COR-L47 (cell line): Measurements from ENCODE around the gene AMZ1.

Experiments
- DNase-seq: peaks from one replicate; lab custom pipeline; 2025; lab: John Stamatoyannopoulos, UW

The AMZ1 gene

DNA sequence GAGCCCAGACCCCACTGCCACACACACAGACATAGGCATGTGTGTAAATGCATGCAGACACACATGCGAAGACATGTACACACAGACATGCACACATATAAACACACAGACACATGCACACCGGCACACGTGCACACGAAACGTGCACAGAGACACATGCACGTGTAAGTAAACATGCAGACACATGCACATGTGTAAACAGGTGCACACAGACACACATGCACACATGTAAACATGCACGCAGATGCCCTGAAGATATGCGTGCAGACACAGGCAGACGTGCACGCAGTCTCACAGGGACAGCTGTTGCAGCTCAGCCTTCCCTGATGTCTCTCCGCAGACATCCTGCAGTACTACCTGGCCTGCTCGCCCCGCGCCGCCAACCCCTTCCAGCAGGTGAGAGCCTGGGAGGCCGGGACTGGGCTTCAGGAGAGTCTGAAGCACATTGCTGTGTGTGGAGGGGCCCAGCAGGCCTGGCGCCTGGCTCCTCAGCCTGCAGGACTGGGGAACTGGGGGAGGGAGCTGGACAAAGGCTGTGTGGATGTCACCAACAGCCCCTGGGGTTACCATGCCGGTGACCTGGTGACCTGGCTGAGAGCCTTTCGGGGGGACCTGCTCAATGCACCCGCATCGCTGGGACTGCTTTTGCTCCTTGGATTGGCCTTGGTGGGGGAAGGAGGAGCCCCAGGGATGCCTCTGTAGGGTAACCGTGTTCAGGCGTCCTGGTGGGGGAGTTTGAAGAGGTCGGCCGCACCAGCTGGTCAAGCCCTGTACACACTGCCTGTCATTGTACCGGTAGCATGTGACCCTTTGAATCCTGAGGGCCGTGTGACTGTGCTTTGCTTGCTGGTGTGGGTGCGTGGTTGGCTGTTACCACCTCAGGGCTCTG, 35.9 kb upstream of the AMZ1 start:
- no peak for DNase-seq

DNA sequence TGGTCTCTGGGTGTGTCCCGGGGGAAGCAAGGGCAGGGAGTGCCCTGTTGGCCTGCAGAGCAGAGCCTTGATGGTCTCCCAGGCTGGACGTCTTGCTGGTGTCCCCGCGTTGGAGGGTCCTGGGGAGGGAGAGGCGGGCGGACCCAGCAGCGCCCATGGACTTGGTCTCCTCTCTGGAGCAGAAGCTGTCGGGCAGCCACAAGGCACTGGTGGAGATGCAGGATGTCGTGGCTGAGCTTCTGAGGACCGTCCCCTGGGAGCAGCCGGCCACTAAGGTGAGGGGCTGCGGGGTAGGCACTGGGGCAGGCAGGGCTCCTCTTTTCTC, 35.3 kb upstream of the AMZ1 start:
- DNase-seq, result no peak

DNA sequence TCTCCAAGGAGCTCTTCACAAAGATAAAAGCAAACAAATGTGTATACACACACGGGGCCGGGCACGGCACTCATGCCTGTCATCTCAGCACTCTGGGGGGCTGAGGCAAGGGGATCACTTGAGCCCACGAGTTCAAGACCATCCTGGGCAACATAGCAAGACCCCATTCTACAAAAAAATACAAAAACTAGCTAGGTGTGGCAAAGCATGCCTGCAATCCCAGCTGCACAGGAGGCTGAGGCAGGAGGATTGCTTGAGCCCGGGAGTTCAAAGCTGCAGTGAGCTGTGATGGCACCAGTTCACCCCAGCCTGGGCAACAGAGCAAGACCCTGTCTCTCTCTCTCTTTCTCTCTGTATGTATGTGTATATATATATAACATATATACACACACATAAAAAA, 33.9 kb upstream of the AMZ1 start:
- no peak for DNase-seq

DNA sequence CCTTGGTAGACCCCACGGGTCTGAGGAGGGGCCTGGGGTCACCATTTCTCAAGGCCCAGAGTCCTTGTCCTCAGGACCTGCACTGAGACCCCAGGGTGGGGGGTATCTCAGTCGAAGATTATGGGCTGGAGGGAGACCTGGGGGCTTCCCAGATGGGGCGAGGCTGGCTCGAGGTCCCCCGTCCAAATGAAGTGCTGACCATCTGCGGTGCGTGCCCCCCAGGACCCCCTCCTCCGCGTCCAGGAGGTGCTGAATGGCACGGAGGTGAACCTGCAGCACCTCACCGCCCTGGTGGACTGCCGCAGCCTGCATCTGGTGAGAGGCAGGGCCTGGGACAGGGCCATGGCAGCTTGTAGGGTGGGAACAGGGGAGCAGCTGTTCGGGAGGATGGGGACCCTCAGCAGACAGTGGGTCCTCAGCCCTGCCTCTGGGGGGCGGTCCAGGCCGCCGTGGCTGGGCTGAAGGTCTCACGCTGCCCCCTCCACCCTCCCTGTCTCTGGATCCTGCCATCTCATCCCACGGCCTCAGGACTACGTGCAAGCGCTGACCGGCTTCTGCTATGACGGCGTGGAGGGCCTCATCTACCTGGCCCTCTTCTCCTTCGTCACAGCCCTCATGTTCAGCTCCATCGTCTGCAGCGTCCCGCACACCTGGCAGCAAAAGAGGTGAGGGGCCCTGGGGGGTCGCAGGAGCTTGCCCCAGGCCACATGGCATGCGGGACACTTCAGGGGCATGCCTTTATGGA, 32.0 kb upstream of the AMZ1 start:
- DNase-seq, result no peak

DNA sequence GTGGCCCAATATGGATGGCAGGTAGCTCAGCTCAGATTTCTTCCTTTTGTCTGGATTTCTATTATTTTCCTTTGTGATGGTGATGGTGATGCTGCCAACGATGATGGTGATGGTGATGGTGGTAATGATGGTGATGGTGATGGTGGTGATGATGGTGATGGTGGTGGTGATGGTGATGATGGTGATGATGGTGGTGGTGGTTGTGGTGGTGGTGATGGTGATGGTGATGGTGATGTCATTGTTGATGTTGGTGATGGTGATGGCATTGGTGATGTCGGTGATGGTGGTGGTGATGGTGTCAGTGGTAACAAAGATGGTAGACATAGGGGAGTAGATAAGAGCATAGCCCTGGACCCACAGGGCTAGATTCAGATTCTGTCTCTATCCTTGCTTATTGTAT, 30.8 kb upstream of the AMZ1 start:
- no peak for DNase-seq

DNA sequence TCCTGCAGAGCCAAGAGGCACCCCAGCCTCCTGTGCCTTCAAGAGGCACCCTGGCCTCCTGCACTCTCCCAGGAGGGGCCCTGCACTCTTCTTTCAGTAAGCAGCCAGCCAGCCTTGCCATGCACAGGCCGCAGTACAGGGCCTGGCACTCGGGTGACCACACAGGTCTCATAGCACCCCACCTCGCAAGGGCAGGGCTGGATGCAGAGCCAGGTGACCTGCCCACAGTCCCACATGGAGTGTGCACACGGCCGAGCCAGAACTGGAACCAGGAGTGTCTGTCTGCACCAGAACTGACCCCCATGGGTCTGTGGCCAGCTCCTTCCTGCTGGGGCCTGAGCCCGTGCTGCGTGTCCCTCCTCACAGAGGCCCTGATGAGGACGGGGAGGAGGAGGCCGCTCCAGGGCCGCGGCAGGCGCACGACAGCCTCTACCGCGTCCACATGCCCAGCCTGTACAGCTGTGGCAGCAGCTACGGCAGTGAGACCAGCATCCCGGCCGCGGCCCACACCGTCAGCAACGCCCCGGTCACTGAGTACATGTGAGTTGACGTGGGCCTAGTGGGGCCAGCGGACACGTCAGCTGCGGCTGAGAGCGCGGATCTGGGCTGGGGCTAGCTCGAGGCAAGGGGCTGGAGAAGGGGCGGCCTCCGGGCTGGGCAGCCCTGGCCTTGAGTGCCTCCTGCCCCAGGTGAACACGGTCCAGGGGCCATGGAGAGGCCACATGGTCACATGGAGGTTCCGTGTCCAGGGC, 29.9 kb upstream of the AMZ1 start:
- no peak for DNase-seq

DNA sequence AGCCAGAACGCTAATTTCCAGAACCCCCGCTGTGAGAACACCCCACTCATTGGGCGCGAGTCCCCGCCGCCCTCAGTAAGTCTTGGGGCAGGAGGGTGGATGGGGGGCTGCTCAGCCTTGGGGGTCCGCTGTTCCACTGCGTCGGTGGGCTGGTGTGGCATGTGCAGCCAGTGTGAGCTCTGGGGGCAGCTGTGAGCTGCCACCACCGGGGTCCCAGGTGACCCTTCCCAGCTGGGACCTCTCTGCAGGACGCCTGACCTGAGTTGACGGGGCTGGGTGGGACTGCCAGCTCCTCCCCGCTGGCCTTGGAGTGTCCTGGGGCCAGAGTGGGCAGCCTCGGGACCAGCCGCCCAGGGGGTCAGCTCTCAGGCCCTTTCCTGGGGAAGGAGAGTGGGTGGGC, 29.1 kb upstream of the AMZ1 start:
- DNase-seq, result no peak

DNA sequence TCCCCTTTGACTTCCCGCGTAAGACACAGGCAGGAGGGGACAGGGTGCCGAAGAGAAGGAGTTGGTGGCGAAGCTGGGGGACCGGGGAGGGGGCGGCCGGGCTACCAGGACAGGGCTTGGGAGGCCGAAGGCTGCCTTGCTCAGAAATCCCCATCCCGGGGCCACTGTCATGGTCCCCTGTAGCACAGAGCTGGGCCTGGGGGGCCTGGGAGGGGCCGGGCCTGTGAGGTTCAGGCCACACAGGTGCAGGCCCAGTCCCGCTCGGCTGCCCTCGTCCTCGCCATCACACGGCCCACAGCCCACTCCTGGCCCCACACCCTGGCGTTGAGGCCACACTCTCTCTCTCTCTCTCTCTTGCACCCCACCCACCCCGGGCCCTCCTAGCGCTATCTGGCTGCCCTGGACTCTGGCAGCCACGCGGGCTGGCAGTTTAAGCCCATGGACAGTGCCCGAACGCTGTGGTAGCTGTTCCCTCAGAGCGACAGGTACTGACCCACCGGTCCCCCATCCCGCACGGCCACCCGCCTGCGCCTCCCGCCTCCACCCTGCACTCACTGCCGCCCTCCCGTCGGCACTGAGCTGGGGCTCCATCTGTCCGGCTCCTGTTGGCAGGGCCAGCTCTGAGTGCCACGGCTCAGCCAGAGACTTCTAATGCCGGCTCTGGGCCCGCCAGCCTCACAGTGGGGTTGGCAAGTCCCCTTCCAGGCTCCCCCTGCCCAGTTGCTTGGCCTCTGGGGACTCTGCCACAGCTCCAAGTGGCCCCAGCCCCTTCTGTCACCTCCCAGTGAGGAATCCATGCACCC, 28.2 kb upstream of the AMZ1 start:
- no peak for DNase-seq

DNA sequence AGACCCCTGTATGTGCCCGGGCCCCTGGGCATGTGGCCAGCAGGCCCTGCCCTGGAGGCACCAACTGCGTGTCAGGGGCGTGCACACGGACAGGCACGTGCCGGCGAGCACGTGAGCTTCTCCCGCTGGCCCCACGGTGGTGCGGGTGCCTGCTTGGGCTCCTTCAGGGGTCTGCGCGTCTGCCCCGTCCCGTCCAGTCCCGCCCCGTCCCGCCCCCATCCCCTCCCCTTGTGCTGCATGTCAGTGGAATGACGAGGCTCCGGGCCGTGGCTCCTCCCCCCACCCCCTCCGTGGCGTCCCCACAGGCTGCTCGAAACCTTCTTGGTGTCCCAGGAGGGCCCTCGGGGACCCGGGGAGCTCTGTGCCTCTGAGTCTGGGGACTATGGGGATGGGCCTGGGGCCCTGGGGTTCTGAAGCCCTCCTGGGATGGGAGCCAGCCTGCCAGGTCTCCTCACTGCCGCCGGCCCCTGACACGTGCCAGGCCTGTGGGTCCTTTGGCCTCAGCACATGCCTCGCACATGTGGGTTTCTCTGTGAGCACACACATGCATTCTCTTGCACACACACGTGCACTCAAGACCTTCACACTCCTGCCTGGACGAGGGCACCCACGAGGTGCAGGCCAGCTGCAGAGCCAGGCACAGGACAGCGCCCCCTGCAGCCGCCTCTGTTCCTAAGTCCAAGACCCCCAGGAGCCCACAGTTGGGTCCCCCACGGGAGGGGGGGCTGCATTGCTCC, 27.5 kb upstream of the AMZ1 start:
- no peak for DNase-seq

DNA sequence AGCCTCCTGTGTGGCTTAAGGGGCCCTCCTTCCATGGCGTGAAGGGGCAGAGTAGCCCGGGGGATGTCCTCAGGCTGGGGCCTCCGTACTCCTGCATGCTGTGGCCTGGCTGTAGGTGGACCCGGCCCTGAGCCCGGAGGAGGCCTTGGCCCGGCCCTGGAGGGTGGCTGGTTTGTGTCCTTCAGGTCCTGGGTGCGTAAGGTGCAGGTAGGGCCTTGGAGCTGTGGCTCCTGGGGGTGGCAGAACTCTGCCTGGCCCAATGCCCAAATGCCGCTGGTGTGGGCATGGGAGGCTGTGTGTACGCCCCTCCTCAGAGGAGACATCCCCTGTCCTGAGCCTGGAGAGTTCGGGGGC, 26.9 kb upstream of the AMZ1 start:
- no peak for DNase-seq

DNA sequence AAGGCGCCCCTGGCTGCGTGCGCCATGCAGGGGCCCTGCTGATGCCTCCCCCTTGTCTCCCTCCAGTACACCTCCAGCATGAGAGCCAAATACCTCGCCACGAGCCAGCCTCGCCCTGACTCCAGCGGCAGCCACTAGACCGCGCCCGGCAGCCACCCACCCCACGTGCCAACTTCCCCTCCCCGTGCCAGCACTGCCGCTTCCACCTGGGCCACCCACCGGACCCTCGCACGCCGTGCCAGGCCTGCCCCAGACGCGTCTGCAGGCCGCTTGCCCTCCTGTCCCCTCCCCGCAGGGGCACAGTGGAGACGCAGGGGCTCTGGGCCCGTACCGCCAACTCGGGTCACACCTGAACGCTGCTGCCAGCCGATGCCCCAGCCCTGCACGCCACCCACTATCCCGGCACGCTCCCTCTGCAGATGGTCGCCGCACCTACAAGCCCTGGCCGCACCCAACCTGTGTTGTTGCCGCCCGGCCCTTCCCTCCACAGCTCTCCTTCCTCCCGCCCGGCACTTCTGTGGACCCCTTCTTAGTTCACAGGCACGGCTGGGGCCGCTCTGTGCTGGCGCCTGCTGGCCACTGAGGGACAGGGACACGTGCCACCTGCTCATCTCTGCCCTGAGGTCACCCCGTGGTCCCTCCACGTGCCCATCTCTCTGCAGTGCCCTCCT, 26.3 kb upstream of the AMZ1 start:
- DNase-seq, result no peak

DNA sequence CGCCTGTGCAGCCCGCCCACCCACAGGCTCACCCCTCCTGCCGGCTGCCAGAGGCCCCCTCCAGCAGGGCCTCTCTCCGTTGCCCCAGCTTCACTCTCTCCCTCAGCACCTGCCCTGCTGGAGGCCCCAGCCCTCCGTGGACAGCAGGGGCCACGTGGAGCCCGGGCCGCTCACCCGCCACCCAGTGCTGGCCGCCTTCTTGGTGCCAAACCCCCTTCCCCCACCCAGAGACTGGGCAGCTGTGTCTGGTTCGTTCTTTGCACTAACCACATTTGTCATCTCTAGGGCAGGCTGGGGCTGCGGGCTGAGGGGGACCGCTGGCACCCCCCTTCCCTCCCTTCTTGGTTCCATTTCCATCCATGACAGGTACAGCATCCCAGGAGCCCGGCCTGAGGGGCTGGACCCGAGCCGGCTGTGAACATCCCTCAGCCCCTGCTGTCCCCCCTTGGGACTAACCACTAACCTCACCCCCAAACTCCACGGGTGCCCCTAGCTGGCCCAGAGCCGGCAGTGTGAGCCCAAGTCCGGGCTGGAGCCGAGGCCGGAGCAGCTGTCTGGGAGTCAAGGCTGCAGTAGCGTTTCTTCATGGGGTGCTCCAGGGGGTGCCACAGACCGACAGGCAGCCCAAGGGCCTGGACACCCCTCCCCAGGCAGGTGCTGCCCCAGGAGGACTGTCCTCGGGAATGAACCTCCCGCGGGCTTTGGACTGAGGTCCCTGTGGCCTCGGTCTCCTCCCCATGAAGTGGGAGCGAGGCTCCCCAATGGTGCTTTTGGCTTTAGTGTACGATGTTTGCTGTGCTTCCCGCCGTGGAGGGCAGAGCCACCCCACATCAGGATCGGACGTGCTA, 25.5 kb upstream of the AMZ1 start:
- no peak for DNase-seq

DNA sequence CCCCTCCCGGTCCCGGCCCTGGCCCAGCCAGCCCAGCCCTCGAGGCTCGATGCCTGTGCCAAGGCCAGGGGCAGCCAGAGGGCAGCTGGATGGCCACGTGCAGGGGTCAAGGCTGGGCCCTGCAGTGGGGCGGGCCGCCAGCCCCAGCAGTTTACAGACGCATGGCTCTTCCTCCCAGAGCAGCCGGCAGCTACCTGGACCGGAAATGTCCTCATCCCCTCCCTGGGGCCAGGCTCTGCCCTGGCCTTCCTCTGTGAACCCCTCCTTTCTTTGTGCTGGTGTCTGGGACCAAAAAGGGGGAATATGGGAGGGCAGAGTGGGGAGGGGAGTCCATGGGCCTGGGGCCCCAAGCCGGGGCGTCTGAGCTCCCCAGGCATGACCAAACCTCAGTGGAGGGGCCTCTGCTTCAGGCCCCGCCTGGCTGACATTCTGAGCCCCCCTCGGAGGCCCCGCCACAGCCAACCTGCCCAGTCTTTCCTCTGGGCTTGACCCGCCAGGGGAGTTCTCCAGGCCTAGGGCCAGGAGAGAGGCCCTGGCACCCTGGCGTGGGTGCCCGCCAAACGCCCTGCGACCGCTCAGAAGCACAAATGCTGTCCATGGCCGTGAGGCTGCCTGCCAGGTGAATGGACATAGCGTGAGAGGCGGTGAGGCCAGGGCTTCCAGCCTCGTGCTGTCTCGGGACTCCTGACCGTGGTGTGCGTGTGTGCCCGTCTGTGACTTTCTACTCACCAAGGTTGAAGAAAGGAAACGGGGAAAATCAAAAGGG, 24.7 kb upstream of the AMZ1 start:
- no peak for DNase-seq

DNA sequence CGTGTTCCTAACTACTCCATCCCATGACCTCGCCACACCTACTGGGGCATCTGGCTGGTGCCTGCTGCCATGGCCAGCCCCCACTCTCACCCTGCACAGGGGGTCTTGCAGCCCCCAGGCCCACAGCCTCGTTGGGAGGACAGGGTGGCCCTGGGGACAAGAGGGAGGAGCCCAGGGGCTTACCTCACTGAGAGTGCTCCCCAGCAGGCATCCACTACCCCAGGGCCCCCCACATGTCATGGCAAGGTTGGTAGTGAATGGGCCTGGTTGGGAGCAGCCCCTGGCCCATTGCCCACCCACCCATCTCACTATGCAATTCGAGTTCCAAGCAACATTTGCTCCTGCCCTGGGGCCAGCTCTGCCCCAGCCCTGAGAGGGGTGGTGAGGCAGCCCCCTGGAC, 24.0 kb upstream of the AMZ1 start:
- DNase-seq, result no peak

DNA sequence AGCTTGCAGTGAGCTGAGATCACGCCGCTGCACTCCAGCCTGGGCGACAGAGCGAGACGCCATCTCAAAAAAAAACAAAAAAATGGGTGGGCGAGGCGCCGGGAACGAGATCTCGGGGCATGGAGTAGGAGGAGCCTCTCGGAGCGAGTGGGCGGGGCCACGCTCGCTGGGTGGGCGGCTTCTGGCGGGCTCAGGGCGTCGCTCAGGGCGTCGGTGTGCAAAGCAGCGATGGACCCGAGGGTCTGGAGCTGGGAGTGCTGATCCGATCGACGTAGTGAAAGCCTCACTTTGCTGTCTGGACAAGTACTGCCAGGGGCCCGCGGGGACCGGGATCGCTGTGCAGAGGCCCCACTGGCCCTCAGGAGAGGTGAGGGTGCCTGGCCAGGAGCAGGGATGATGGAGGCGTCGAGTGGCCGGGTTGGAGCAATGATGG, 22.6 kb upstream of the AMZ1 start:
- no peak for DNase-seq

DNA sequence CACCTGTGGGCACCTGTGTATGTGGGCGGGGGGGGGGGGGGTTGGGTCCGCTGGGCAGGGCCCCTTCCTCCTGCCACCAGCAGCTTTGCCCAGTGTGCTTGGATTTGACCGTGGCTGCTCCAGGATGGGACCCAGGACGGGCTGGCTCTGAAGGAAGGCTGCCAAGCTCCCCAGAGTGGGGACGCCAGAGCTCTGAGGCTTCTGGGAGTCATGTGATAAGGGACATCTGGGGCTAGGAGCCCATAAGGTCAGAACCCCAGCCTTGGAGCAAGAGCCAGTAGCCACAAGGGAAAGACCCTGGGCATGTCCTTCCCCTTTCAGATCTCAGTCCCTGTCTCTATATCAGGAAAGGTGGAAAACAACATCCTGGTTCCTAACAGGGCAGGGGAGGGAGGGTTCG, 21.8 kb upstream of the AMZ1 start:
- DNase-seq, result no peak

DNA sequence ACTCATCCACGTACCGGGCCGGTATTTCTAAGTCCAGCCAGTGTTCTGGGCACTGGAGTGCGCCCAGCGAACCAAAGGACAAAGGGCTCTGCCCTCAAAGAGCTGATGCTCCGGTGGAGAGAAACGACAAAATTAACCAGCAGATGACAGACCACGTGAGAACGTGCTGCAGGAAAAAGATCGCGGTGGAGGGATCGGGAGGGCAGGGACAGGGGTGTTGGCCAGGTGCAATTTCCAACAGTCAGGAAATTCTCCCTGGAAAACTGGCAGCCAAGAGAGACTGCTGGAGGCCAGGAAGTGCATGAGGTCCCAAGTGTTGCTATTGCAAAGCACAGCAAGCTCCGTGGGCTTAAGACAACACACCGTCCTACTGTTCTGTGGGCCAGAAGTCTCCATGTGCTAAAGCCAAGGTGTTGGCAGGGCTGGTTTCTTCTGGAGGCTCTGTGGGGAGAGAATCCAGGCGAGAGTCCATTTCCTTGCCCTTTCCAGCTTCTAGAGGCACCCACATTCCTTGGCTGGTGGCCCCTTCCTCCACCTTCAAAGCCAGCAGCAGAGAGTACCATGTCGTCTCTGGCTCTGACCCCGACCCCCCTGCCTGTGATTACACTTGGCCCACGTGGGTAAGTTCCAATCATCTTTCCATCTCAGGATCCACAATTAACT, 21.3 kb upstream of the AMZ1 start:
- no peak for DNase-seq

DNA sequence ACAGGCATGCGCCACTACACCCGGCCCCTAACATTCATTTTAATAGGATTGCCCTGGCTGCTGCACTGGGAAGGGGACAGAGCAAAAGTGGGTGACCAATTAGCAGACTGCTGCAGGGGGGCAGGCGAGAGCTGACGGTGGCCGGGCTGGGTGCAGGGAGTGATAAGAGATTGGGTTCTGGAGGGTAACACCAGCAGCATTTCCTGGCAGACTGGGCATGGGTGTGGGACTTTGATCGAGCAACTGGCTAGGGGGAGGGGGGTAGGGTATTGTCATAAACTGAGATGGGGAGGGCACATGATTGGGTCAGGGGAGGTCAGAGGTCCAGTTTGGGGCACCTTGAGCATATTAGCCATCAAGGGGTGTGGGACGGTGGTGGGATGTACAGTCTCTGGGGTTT, 20.2 kb upstream of the AMZ1 start:
- DNase-seq, result no peak

DNA sequence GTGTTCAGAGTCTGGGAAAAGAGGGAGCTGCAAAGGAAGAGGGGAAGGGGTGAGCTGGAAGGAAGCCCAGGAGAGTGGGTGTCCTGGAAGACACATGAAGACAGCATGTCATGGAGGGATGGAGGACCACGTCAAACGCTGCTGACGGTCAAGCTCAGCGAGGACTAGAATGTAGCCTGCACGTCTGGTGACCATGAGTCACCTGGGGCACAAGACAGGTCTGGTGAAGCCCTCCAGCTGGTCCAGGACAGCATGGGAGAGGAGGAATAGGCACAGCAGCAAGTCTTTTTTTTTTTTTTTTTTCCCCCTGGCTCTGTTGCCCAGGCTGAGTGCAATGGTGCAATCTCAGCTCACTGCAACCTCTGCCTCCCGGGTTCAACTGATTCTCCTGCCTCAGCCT, 19.6 kb upstream of the AMZ1 start:
- DNase-seq, result no peak
